ENCODE results near the gene SUGP1.
"Not testable (repeated sequence)": the region's sequence is repeated elsewhere in the genome, so short reads cannot be mapped to it uniquely, and the experiment has no call there.

SUGP1 gene

DNA sequence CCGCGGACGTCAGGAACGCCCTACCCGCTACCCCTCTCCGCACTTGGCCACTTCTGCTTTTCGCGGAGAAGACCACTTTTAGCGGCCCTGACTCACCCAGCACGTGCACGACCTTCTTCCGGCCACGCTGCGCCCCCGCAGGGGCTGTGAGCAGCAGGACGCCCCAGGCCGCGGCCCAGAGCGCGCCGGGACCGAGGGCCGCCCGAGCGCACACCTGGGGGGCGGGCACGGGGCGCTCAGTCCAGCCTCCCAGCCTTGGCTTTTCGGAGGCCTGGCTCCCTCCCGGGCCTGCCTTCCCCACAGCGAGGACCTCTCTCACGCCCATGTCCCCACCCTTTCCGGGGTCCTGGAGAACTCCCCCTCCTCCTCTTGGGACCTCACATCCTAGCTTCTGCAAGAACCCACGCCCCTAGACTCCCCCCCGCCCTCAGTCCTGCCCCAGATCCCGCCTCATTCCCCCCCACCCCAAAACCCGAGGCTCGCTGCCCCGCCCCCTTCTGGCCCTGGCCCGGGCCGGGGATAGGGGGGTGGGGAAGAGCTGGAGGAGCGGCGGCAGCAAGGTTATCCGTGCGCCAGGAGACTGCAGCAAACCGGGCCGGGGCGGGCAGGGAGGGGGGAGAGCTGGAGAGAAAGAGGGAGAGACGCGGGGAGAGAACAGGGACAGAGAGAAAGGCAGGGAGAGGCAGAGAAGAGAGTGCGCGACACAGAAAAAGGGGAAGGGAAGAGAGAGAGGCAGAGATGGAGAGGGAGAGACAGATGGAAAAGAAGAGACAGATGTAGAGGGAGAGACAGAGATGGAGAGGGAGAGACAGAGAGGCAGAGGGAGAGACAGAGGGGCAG is 58.7 kb downstream of the SUGP1 start:
- DNase-seq: peak; percentile 17

DNA sequence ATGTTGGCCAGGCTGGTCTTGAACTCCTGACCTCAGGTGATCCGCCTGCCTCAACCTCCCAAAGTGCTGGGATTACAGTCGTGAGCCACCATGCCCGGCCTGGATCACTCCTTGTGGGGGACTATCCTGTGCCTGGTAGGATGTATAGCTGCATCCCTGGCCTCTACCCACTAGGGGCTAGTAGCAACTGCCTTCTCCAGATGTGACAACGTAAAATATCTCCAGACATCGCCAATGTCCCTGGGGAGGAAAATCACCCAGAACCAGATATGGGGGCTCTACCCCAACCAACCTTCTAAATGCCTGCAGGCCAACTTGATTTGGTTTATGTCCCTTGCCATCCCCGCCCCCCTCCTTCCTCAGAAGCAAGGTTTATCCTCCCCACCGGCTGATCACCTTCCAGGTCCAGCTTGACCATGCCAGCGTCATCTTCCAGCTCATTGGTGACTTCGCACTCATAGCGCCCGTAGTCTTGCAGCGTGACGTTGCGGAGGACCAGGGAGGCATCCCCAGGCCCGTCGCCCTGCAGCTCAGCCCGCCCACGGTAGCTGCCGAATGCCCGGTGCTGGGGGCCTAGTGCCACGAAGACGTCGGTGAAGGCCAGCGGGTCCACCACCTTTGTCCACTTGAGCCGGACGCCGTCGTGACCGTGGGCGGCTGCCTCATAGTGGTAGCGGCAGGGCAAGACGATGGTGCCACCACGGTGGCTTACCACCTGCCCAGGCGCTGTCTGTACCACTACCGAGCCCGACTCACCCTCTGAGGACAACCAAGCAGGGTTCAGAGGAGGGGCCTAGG is 59.7 kb downstream of the SUGP1 start:
- no peak for DNase-seq

- no peak for DNase-seq
Observed at GRCh38 chr19:19259741-19260140, 60.6 kb downstream of the SUGP1 start.

- no peak for DNase-seq
Observed at GRCh38 chr19:19258589-19259338, 61.5 kb downstream of the SUGP1 start.

DNA sequence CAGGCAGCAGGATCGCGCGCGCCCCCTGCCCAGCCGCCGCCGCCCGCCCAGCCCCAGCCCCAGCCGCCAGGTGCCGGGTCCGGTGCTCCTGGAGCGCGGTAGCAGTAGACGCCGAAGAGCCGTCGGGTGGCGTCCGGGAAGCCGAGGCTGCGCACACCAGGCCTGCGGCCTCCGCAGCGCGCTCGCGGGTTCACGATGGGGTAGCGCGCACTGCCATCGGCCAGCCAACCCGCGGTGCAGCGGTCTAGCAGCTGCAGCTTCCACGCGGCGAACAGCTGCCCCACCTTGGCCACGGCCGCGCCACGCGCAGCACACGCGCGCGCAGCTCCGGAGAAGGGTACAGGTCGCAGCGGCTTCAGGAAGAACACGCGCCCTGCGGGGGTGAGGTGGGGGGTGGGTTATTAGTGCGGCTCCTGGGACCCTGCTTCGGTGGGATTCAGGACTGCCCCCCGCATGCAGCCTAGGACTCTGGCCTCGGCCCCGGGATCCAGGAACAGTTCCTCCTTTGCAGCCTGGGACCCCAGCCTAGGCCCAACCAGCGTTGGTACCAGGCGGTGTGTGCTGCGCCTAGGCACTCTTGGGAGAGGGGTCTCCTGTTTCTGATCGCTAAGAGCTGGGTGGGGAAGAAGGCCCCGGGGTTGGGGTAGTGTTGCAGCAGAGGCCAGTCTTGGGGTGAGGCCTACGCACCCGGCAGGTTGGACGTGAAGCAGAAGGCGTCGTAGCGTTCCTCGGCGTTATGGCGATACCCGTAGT is 62.3 kb downstream of the SUGP1 start:
- DNase-seq: no peak

- DNase-seq: no peak
Observed at GRCh38 chr19:19257137-19257536, 63.2 kb downstream of the SUGP1 start.

DNA sequence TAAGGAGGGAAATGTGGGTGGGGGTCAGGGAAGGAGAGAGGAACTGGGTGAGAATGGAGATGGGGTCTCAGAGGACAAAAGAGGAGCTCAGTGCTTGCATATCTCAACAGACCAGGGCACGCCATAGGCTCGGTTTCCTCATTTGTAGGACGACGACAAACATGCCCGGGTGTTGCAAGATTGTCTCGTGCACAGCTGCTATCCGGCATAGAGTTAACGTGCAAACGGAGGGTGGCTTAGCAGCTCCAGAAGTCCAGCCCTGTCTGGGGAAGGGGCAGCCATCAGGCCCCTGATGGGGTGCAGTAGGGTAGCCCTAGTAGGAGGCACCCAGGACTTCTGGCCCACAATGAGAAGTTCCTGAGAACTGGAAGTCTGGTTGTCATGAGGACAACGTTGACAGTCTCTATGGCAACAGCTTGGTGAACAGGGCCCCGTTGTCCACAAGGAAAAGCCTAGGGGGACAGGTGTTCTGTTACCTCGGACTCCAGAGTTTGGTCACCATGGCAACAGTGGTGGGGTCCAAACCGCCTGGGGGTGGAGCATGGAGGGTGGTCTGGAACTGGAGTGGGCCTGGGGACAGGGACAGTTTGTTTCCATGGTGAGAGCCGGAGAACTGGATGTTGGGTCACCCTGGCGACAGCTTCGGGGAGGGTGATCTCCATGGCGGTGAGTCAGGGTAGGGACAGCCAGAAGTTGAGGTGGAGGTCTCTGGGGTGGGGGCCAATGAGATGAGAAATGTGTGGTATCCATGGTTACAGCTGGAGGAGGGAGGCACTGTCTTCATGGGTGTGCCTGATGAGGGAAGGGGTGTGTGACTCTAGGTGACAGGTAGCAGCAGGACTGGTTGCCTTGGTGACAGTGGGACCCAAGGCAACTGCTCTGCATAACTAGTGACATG is 64.0 kb downstream of the SUGP1 start:
- DNase-seq: peak; percentile 48

- DNase-seq: not testable (repeated sequence)
Observed at GRCh38 chr19:19253409-19253808, 66.9 kb downstream of the SUGP1 start.

DNA sequence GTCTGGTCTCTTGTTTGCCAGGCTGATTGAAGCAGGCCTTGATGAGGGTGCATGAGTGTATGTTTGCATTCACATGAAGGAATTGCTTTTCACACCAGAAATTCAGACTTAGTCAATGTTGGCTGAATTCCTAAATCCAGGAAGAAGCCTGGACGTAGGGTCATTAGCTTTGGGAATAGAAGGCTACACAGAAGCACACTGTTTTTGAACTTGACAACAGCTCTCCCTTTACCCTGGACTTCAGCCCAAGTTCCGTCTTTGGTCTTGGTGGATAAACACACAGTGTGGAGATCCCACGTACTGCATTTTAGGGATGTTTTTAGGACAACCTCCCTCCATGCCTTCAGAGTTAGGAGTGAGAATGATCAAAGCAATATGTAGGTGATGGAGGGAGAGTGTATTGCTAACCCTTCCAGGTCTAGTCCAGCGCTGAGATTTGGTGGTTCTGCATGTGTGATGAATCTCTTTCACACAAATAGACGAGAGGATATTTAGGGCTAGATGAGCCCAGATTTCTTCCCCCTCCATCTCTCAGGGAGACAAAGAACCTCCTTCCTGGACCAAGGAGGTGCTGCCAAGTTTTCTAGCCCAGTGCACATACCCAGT is 70.0 kb downstream of the SUGP1 start:
- DNase-seq: no peak

- DNase-seq: no peak
Observed at GRCh38 chr19:19240476-19240875, 79.8 kb downstream of the SUGP1 start.

DNA sequence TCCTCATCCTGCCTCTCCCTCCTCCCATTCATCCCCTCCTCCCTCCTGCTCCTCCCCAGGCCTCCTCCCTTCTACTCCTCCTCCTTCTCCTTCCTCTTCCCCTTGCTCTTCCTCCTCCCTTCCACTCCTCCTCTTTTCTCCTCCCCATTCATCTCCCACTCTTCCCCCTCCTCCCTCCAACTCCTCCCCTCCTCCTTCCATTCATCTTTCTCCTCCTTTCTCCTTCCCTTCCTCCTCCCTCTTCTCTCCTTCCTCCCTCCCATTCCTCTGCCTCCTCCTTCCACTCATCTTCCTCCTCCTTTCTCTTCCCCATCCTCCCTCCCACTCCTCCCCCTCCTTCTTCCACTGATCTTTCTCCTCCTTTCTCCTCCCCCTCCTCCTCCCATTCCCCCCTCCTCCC is 80.6 kb downstream of the SUGP1 start:
- DNase-seq: no peak

DNA sequence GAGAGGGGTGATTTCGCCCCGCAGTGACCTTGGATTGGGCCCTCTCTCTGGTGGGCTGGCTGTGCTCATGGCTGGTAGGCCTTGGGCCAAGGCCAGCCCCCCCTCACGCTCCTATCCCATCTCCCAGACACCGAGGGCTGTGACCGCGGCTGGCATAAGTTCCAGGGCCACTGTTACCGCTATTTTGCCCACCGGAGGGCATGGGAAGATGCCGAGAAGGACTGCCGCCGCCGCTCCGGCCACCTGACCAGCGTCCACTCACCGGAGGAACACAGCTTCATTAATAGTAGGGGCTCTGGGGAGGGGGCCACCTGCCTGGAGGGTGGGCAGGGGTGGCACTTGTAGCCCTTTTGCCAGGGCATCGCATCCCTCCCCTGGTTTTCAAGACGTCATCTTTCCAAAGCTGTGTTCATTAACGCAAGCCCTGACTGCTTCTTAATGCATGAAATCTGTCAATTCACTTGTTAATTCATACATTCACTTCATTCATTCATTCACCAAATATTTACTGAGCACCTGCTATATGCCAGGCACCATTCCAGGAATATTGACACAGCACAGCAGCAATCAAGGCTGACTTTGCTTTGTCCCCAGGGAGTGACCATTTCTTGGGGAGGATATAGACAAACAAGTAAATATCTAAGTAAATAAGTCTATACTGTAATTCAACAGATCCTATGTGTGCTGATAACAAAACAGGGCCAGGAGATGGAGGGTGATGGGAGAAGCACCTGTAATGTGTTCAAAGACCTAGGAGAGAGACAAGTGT is 82.0 kb downstream of the SUGP1 start:
- no peak for DNase-seq

GRCh38 chr19:19236173-19236572 is 84.1 kb downstream of the SUGP1 start:
- no peak for DNase-seq

- no peak for DNase-seq
Observed at GRCh38 chr19:19234220-19234816, 86.0 kb downstream of the SUGP1 start.

DNA sequence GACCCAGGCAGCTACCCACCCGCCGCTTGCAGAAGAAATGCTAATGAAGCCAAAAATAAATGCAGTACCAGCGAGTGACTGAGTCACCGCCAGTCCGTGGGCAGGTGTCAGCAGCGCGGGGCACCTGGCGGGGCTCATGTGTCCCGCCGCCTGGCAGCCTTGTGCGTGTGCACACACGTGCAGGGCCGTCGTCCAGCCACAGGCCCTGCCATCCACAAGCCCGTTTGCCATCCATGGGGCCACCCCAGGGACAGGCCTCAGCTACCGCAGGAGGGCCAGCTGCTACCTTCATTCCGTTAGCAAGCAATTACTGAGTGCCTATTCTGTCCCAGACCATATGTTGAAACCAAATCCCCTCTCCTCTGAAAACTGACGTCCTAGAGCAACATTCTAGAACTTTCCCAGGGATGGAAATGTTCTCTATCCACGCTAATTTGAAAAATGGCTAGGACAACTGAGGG is 88.0 kb downstream of the SUGP1 start:
- DNase-seq: no peak

GRCh38 chr19:19230999-19231398 is 89.3 kb downstream of the SUGP1 start:
- no peak for DNase-seq

DNA sequence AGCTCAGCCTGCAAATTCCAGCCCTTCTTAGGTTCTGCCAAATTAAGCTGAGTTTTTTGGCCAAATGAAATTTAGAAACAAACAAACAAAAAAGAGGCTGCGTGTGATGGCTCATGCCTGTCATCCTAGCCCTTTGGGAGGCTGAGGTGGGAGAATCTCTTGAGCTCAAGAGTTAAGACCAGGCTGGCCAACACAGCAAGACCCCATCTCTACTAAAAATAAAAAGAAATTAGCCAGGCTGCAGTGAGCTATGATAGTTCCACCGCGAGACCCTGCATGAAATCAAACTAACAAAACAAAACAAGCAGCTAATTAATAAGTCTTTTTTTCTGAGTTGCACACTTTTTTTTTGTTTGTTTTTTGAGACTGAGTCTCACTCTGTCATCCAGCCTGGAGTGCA is 90.6 kb downstream of the SUGP1 start:
- DNase-seq: no peak

GRCh38 chr19:19227217-19227616 is 93.1 kb downstream of the SUGP1 start:
- no peak for DNase-seq

- DNase-seq: no peak
Observed at GRCh38 chr19:19226663-19227062, 93.6 kb downstream of the SUGP1 start.

DNA sequence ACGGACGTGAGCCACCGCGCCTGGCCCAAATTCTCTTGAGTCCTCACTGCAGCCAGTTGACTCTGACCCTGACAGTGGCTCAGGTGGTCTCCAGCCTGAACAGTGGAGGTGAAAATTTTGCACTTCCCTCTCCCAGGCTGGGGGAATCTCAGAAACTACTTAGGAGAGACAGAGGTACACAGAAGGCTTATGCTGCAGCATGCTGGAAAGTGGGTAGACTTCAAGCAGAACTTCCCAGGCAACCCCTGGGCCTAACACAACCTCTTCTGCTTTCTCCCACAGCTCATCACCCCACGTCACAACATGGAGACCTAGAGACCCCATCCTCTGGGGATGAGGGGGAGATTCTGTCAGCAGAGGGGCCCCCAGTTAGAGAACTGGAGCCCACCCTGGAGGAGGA is 94.1 kb downstream of the SUGP1 start:
- DNase-seq: no peak

Measured in DMS79 (cell line).